NOMO-1 treated with dmso at 0.1 percent for 144 hours (cell line): ENCODE results near the gene CSTPP1.
"Not testable (repeated sequence)": the region's sequence is repeated elsewhere in the genome, so short reads cannot be mapped to it uniquely, and the experiment has no call there.

ENCODE experiments used
- DNase-seq: peaks from one replicate; lab custom pipeline; 2025; ENCODE audit not compliant: unreplicated experiment; lab: John Stamatoyannopoulos, UW

Gene CSTPP1

DNA sequence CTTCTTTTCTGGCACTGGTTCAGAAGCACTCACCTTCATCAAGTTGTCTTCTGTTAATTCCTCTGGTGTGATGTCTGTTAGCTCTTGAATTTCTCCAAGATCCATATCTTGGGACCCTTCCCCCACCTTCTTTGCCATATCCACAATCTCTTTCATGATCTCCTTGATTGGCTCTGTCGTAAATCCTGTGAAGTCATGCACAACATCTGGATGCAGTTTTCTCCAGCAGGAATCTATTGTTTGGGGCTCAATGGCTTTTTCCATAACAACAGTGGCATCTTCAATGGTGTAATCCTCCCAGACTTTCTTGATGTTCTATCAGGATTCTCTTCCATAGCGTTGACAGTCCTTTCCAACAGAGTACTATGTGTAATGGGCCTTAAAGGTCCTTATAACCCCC is 96.9 kb downstream of the CSTPP1 start:
- no peak for DNase-seq

DNA sequence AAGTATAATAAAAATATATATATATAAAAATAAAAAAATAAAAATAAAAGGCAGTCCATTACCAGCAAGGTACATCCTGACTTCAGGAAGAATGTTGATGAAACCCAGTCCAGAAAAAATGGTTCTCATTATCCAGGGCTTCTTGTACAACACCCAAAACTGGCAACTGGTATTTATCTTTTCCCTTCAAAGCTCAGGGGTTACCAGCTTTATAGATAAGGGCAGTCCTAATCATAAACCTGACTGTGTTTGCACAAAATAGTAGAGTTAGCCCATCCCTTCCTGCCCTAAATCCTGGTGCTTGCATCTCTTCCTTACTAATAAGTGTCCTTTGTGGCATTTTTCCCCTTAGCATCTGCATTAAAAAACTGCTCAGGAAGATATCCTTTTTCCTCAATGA is 97.5 kb downstream of the CSTPP1 start:
- DNase-seq: no peak

DNA sequence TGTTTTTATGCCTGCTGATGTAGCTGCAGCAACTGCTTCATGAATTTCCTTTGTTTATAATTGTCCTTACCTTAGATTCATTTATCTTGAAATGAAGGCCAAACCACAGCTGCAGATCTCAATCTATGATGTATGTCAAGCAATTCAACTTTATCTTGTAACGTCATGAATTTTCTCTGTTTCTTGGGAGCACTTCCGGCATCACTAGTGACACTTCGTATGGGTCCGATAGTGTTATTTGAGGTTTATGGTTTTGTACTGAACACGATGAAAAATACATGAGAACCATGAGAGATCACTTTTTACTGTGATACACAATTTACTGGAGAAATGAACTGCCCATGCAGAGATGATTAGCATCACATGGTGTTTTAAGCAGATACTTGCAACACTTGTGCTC is 98.5 kb downstream of the CSTPP1 start:
- no peak for DNase-seq

DNA sequence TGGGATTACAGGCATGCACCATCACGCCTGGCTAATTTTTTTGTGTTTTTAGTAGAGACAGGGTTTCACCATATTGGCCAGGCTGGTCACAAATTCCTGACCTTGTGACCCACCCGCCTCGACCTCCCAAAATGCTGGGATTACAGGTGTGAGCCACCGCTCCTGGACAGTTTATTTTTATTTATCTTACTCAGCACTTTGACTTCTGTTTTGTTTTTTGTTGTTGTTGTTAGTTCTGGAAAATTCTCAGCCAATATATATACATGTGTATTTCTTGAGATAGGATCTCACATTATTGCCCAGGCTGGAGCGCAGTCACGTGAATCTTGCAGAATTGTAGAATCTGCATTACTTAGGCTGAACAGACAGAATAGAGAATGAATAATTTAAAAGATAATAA is 107.6 kb downstream of the CSTPP1 start:
- DNase-seq: no peak

DNA sequence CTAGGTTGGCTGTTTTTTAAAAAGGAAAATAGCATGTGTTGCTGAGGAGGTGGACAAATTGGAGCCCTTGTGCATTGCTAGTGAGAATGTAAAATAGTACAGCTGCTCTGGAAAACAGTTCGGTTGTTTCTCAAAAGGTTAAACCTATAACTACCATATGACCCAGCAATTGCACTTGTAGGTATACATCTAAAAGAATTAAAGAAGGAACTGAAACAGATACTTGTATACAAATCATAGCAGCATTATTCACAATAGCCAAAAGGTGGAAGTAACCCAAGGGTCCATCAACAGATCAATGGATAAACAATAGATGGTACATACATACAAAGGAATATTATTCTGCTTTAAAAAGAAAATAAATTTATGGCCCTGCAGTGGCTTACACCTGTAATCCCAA is 111.4 kb downstream of the CSTPP1 start:
- no peak for DNase-seq

GRCh38 chr11:47050284-47050683 is 113.7 kb downstream of the CSTPP1 start:
- DNase-seq: no peak

DNA sequence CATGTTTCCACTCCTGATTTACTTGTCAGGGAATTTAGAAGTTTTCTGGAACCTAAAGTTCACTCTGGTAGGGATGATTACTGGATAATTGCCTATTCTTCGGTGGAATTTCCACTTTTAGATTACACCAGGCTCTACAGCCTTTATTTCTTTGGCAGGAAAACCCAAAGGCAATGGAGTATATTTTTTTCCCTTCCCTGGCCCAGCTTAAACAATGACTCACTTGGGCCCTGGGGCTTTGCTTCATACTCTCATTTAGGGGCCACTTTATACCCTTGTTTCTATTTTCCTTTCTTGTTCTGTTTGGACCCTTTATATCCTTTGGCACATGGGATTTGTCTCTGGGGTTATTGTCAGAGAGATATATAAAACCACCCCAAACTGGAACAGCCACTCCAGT is 114.7 kb downstream of the CSTPP1 start:
- no peak for DNase-seq

DNA sequence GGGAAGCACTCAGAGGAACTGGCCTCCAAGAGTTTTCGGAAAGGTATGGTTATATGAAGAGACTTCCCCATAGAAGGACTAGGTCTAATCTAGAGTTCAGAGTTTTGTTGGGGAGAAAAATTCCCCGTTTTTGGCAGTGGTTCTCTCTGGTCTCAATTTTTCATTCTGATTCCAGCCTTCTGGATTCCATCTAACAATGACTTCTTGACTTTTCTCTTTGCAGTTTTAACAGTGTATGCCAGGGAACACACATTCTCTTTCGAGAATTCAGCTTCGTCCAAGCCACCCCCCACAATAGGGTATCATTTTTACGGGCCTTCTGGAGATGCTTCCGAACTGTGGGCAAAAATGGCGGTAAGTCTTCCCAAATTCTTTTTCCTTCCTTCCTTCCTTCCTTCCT is 115.6 kb downstream of the CSTPP1 start:
- DNase-seq: no peak

- no peak for DNase-seq
These were observed 116.0 kb downstream of the CSTPP1 start for GRCh38 chr11:47052576-47052975.

DNA sequence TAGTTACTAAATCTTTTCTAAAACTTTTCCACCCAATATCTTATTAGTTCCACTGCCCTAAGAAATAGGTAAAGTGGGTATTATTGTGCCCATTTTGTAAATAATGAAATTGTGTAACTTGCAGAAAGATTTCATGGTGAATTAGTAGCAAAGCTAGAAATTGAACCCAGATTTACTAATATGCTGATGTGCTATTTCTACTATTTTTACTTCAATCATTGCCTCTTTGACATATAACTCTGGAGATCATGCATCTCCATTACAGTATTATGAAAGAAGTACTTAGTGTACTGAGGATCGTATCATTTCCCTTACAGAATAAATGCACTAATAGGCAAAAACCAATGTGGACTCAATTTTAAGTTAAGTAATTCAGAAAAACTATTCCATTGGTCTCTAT is 119.0 kb downstream of the CSTPP1 start:
- DNase-seq: no peak

- DNase-seq: no peak
These were observed 119.8 kb downstream of the CSTPP1 start for GRCh38 chr11:47056261-47056915.

GRCh38 chr11:47057365-47057764 is 120.8 kb downstream of the CSTPP1 start:
- no peak for DNase-seq

GRCh38 chr11:47060807-47061206 is 124.2 kb downstream of the CSTPP1 start:
- DNase-seq: no peak

GRCh38 chr11:47061429-47062178 is 125.0 kb downstream of the CSTPP1 start:
- no peak for DNase-seq

- no peak for DNase-seq
These were observed 126.2 kb downstream of the CSTPP1 start for GRCh38 chr11:47062736-47063135.

DNA sequence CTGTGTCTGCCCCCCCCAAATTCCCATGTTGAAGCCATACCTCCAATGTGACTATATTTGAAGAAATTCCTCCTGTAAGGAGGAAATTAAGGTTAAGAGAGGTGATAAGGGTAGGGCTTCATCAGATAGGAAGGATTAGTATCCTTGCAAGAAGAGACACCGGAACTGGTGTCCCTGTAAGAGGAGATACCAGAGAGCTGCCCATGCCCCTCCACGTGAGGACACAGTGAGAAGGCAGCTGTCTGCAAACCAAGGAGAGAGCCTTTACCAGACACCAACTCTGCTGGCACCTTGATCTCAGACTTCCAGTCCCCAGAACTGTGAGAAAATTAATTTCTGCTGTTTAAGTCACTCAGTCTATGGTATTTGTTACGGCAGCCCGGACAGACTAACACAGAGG is 130.8 kb downstream of the CSTPP1 start:
- no peak for DNase-seq

DNA sequence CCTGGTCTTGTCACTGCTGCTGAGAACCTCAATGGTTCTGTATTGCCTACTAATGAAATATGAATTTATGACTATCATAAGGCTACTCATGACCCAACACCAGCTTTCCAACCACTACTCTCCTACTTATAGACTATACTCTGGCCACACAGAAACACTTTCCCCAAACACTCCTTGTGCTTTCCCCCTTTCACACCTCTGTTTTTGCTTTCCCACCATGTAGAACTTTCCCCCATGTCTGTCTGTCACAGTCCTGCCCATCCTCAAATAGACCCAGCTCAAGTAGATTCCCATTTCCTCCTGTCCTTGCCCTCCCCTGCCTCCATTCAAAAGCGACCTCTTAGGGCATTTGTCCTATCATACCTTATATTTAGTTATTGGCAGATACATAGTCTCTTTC is 134.2 kb downstream of the CSTPP1 start:
- DNase-seq: no peak

- no peak for DNase-seq
These were observed 134.8 kb downstream of the CSTPP1 start for GRCh38 chr11:47071341-47071740.

DNA sequence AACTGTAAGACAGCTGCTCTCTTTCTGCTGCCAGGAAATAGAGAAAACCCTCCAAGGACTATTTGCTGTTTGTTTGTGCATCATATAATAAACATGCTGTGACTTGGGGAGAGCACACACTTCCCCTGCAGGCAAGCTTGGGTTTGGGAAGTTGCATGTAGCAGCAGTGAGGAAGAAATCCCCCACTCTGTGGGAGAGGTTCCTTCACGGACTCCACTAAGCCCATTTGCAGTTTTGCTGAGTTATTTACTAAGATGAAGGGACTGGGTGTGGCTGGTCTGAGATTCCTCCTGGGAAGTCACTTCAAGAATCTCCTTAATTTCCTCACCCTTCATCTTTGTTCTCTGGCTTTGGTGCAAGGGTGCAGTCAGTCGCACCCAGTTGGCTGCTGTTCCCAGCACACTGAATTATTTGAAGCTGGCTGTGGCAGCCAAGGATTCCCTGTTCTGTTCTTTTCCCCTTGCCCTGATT is 135.3 kb downstream of the CSTPP1 start:
- no peak for DNase-seq

GRCh38 chr11:47078751-47079521 is 142.4 kb downstream of the CSTPP1 start:
- DNase-seq: no peak

DNA sequence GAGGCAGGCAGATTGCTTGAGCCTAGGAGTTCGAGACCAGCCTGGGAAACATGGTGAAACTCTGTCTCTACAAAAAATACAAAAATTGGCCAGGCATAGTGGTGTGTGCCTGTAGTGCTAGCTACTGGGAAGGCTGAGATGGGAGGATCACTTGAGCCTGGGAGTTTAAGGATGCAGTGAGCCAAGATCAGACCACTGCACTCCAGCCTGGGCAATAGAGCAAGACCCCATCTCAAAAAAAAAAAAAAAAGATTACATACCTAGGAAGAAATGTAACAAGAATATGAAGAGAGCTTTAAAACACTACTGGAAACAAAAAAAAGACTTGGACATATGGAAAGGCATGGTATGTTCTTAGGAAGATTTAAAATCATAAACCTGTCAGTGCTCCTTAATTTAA is 144.2 kb downstream of the CSTPP1 start:
- not testable (repeated sequence) for DNase-seq

DNA sequence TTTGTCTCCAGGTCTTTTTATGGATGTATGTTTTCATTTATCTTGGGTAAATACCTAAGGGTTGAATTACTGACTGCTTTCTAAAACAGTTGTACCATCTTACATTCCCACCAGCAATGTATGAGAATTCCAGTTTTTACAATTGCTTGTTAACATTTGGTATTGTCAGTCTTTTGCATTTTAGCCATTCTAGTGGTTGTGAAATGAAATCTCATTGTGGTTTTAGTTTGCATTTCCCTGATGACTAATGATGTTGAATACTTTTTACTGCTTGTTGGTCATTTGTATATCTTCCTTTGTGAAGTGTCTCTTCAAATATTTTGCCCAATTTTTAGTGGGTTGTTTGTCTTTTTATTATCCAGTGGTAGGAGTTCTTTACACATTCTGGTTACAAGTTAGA is 147.4 kb downstream of the CSTPP1 start:
- no peak for DNase-seq
